HL-60 (cell line): ENCODE results near the gene TESPA1.
A peak's percentile ranks its signal among the peaks of the same experiment; 100 is the strongest.

ENCODE experiments used
- DNase-seq, 2 experiments: peaks; one replicate each; pipeline ENCODE4 v3.0.0-alpha.2; 2010 to 2020; ENCODE audit warnings: low read depth in 1 of 2, low spot score in 1 of 2
- H3K27ac ChIP-seq: fragments of 250-450 bp; sonication (Bioruptor Pico); replicated peaks from 2 replicates; pipeline ENCODE4 v1.5.1; 2020; ENCODE audit warnings: mild to moderate bottlenecking, moderate library complexity
- H3K27me3 ChIP-seq: fragments of 250-450 bp; sonication (Bioruptor Pico); 2 replicates; pipeline ENCODE4 v1.5.1; 2021; ENCODE audit warnings: mild to moderate bottlenecking, moderate library complexity; ENCODE audit not compliant: insufficient read depth, poor library complexity, severe bottlenecking
- H3K4me3 ChIP-seq: replicated peaks from 2 replicates; pipeline ENCODE4 v1.5.1; 2011; ENCODE audit warnings: mild to moderate bottlenecking, control low read depth, low read length; ENCODE audit not compliant: insufficient read depth
- CTCF ChIP-seq: IDR thresholded peaks from one replicate; pipeline ENCODE4 v1.5.1; 2011; ENCODE audit warnings: low read length, control low read depth, inconsistent platforms; ENCODE audit not compliant: insufficient read depth
- GABPA ChIP-seq: IDR thresholded peaks from 2 replicates; pipeline ENCODE4 v1.6.1; 2012; ENCODE audit warnings: low read depth
- POLR2AphosphoS5 ChIP-seq: IDR thresholded peaks from 2 replicates; pipeline ENCODE4 v1.6.1; 2012; ENCODE audit warnings: low read depth
- REST ChIP-seq: IDR thresholded peaks from 2 replicates; pipeline ENCODE4 v1.6.1; 2012; ENCODE audit warnings: low read depth; ENCODE audit not compliant: insufficient replicate concordance
- SPI1 ChIP-seq: IDR thresholded peaks from 2 replicates; pipeline ENCODE4 v1.6.1; 2012; ENCODE audit warnings: low read depth, mild to moderate bottlenecking, borderline replicate concordance

Gene TESPA1

DNA sequence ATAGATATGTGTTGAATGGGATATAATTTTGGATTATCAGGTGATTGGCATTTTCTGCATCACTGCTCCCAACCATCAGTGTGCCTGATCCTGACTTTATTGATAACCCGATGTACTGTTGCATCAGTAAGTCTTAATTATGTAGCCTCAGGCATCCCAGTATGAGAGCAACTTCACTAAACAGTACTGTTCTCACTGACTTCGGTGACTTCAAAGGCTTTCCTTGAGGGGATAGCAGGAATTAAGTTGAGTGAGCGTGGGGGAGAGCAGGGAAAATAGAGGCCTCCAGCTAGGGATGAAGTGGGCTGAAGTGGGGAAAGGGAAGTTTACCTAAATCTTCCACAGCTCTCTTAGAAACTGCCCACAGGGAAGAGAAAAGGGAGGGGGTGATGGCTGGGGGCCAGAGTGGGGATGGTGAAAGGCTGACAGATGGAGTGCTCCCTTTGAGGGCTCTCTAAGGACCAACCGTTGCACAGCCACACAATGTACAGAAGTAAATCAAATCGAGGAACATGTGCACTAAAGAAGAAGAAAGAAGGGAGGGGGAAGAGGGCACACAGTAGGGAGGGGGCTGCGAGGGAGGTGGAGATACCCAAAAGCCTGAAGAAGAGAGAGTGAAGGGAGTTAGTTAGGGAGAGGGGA, 24.5 kb upstream of the TESPA1 start:
- no peak overlapping the region for H3K27ac ChIP-seq
- no peak overlapping the region for H3K4me3 ChIP-seq
- peaks cover 9% of the 10 kb centered on the region for H3K27me3 ChIP-seq
- TF ChIP-seq GABPA (no peak), CTCF (no peak)
- DNase-seq = no peak

GRCh38 chr12:55002355-55002754, 17.8 kb upstream of the TESPA1 start:
- DNase-seq = no peak
- H3K4me3 ChIP-seq = no peak overlapping the region
- no peak for TF ChIP-seq CTCF
- no peak overlapping the region for H3K27ac ChIP-seq
- H3K27me3 ChIP-seq = peaks cover 11% of the 10 kb centered on the region

GRCh38 chr12:55001198-55001868, 16.8 kb upstream of the TESPA1 start:
- DNase-seq = no peak
- TF ChIP-seq POLR2AphosphoS5 (no peak), SPI1 (peak; percentile 76)
- peaks cover 11% of the 10 kb centered on the region for H3K27me3 ChIP-seq
- no peak overlapping the region for H3K4me3 ChIP-seq
- no peak overlapping the region for H3K27ac ChIP-seq

- no peak for DNase-seq
- no peak overlapping the region for H3K4me3 ChIP-seq
- no peak overlapping the region for H3K27ac ChIP-seq
- peaks cover 7% of the 10 kb centered on the region for H3K27me3 ChIP-seq
- no peak for TF ChIP-seq POLR2AphosphoS5
- TF ChIP-seq REST = no peak
- TF ChIP-seq SPI1 = peak; percentile 55
- no peak for TF ChIP-seq CTCF
Observed at GRCh38 chr12:54998958-54999510, 14.5 kb upstream of the TESPA1 start.

DNA sequence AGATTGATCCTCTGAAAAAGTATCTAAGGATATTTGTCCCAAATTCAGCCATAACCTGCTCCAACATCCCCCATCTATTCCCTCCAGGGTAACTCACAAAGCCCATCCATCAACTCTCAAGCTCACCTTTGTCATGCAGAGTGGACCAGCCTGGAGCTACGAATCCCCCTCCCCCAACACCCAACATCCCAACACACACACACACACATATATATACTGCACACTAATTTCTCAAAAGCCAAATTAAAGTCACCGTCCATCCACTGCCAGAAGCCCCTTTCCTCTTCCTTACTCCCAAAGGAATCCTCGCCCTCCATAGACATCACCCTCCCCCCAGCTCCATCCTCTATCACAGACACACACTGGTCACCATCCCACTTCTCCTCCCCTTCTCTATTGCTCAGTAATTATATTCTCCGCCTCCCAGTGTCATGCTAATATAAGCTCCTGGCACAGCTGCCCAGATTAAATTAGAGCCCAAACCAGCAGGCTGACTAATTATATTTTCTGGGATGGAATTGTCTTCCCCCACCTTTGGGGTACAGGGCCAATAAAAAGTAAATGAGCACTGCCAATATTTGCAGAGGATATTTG, 13.5 kb upstream of the TESPA1 start:
- Histone ChIP-seq H3K27ac (no peak overlapping the region), H3K27me3 (peaks cover 4% of the 10 kb centered on the region), H3K4me3 (no peak overlapping the region)
- TF ChIP-seq POLR2AphosphoS5 = no peak
- TF ChIP-seq GABPA = no peak
- TF ChIP-seq SPI1 = no peak
- no peak for TF ChIP-seq REST
- TF ChIP-seq CTCF = no peak
- no peak for DNase-seq
